ENCODE results near the gene PP2D1.
"Not testable (repeated sequence)": the region's sequence is repeated elsewhere in the genome, so short reads cannot be mapped to it uniquely, and the experiment has no call there.

Gene PP2D1

GRCh38 chr3:19967208-19967607 lies 44.9 kb downstream of the PP2D1 start:
- no peak for DNase-seq

- DNase-seq, result no peak
These were observed 50.1 kb downstream of the PP2D1 start for GRCh38 chr3:19961960-19962359.

DNA sequence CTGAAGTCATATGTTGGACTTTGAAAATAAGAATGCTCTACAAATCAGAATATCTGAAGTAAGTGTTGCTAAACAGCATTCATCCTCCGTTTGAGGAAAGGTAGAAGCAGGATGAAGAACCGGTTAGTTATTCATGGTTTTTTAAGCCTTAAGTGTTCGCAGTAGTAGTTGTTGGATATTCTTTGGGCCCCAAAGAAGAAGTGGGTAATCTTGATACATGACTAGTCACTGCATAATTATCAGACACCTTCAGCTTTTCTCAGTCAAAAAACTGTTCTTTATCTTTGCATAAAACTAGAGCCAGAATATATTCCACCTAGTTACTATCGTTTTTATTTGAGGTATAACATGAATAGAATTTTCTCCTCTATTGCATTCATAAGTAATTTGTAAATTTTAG lies 51.4 kb downstream of the PP2D1 start:
- no peak for DNase-seq

DNA sequence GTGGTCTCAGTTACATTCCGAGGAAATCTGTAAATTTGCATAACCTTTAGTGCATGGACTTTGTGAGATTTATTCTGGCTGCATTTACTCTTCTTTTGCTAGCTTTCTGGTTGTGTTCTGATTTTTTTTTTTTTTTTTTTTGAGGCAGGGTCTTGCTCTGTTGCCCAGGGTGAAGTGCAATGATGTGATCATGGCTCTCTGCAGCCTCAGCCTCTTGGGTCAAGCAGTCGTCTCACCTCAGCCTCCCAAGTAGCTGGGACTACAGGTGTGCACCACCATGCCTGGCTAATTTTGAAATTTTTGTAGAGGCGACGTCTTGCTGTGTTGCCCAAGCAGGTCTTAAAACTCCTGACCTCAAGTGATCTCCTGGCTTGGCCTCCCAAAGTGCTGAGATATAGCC lies 52.6 kb downstream of the PP2D1 start:
- no peak for DNase-seq

DNA sequence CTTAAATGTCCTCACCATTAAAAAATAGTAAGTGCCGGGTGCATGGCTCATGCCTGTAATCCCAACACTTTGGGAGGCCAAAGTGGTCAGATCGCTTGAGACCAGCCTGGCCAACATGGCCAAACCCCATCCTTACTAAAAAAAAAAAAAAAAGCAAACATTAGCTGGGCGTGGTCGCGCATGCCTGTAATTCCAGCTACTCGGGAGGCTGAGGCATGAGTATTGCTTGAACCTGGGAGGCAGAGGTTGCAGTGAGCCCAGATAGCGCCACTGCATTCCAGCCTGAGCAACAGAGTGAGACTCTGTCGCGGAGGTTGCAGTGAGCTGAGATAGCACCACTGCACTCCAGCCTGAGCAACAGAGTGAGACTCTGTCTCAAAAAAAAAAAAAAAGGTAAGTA lies 54.7 kb downstream of the PP2D1 start:
- not testable (repeated sequence) for DNase-seq

DNA sequence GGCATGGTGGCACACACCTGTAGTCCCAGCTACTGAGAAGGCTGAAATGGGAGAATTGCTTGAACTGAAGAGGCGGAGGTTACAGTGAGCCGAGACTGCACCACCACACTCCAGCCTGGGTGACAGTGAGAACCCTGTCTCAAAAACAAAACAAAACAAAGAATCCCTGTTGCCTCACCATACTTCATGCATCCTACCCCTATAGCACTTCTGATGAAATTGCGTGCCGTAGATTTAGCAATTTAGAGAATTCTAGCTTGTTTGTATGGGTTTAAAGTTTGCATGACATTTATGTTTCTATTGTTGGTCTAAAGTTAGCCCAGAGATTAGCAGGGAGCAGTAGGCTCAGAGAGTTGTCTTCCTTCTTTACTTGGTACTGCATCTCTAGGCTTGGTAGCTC lies 57.4 kb downstream of the PP2D1 start:
- no peak for DNase-seq

- DNase-seq, result no peak
These were observed 61.7 kb downstream of the PP2D1 start for GRCh38 chr3:19950316-19950715.

DNA sequence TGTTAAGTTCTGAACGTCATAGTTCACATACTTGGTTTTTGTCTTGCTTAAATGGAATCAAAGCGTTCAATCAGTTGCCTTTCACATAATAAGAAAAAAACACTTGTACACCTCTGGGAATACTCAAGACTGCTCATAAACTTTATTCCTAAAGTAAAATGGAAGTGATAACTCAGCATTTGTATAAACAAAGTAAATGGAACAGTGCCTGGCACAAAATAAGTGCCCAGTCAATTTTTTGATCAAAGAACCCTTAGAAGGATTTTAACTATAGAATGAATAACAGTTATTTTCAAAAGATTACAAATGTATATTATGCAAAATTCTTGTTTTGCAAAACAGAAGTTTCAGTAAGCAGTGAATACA lies 63.9 kb downstream of the PP2D1 start:
- no peak for DNase-seq

GRCh38 chr3:19947549-19948225 lies 64.4 kb downstream of the PP2D1 start:
- DNase-seq, result peak; percentile 52 to 61

DNA sequence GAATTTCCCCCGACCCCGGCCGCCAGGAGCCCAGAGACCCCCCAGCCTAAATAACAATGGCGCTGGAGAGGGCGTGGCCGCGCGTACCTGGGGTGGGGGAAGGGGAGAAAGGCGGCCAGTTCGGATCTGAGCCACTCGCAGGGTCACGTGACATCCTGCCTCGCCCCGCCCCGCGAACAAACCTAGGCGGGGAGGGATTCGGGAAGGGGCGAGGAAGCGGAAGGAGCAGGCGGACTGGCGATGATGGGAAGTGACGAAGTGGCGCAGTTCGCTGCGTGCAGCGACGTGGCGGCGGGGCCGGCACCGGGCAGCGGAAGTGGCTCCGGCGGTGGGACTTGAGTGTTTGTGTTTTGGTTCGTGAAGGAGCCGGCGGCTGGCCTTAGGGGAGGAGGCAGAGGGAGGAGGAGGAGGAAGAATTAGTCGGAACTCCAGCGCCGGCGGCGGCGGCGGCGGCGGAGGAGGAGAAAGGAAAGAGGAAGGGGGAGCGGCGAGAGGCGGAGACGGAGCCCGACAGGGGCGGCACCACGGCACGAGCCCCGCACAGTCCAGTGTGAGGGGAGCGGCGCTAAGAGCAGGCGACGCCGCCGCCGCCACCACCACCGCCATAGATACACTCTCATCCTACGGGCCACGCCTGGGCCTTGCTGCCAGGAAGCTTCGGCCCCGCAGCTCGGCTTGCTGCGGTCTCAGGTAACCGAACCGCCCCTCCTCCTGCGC lies 65.1 kb downstream of the PP2D1 start, which contains the start of gene RAB5A:
TSS of gene RAB5A (plus strand) at position 266 of the 717 bp plus-strand sequence. CDS start 3,802 bp downstream, outside the sequence.
- DNase-seq, result peak; percentile 97 to 98

GRCh38 chr3:19945969-19946831 lies 65.9 kb downstream of the PP2D1 start:
- peak in 1 of 2 donors; percentile 6 for DNase-seq

- no peak for DNase-seq
These were observed 66.5 kb downstream of the PP2D1 start for GRCh38 chr3:19945534-19945933.

DNA sequence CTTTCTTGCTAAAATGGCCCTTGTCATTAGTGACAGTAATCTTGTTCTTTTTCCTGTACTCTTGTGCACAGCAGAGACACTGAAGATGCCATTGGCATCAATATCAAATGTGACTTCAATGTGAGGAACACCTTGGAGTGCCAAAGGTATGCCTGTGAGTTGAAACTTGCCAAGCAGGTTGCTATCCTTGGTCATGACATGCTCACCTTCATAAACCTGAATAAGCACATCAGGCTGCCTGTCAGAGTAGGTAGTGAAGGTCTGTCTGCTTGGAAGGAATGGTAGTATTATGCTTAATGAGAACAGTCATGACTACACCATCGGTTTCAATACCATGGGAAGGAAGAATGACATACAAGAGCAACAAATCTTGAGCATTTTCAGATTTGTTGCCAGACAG lies 71.4 kb downstream of the PP2D1 start:
- no peak for DNase-seq

DNA sequence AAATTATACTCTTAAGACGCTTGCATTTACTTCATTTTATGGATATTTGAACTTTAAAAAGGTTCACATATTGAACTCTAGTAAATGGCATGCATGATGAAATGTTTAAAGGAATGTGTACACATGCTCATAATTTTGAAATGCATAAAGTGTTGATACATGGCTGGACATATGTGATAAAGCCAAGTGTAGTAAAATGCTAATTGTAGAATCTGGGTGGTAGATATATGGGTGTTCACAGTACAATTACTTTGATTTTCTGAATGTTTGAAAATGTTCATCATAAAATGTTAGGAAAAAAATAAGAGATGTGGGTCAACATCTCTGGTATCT lies 73.8 kb downstream of the PP2D1 start:
- DNase-seq, result no peak

DNA sequence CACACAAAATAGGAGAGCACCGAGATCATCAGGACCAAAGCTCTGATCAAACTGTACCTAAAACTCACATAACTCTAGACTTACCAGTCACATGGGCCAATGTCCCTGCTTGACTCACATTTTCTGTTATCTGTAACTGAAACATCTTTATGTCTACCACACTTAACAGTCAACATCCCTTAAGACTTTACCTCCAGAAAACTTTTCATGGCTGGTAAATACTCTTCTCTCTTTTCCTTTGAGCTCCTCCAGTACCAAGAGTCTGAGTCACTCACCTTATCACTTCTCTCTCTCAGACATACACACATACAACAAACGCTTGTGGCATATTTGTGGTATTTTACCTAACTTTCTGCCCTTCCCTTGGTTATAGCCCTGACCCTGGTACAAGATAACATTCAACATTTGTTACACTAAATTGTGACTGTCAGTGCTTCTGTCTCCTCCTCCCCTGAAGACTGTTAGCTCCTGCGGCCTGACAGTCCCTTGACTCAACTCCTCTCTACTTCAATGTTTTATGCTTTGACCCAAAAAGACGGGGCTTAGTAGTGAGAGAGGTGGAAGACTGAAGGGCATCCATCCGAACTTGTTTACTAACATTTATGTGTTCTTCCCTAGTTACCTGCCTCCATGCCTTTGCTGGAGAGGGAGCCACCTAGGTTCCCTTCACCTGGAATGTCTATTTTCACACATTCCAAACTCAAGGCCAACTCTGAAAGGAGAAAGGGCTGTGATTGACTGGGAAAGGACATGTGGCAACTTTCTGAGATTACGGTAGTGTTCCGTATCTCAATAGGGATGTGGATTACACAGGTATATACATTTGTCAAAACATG lies 74.4 kb downstream of the PP2D1 start:
- DNase-seq, result no peak
